ENCODE results near the gene CRYBG1.
A peak's percentile ranks its signal among the peaks of the same experiment; 100 is the strongest.

The CRYBG1 gene

GRCh38 chr6:106469882-106470281 is 109.4 kb downstream of the CRYBG1 start:
- no peak for DNase-seq

DNA sequence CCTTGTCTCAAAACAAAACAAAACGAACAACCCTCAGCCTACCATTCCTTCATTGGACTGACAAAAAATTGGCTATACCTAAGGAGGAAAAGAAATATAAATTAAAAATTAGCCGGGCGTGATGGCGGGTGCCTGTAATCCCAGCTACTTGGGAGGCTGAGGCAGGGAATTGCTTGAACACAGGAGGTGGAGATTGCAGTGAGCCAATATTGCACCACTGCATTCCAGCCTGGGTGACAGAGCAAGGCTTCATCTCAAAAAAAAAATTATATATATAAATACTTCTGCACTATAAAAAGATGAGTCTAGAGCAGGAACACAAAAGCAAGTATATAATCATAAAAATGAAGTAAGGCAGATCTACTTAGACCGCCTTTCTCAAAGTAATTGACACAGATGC is 109.8 kb downstream of the CRYBG1 start:
- no peak for DNase-seq

DNA sequence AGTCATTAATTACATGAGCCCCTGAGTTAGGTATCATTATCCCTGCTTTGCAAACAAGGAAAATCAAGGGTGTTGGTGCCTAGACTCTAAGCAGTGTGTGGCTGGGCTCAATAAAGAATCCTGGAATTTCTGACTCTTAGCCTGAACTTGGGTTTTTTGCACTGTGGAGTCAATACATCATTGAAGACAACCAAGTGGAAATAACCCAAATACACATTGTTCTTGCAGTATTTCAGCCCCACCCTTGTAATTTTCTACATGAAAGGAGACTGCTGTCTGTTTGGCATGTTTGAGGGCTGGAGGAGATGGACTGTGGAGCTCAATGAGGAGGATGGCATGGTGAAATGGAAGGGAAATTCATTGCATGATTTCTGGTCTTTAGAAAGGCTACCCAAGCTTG is 110.3 kb downstream of the CRYBG1 start:
- no peak for DNase-seq

GRCh38 chr6:106473812-106474211 is 113.3 kb downstream of the CRYBG1 start:
- DNase-seq = no peak

DNA sequence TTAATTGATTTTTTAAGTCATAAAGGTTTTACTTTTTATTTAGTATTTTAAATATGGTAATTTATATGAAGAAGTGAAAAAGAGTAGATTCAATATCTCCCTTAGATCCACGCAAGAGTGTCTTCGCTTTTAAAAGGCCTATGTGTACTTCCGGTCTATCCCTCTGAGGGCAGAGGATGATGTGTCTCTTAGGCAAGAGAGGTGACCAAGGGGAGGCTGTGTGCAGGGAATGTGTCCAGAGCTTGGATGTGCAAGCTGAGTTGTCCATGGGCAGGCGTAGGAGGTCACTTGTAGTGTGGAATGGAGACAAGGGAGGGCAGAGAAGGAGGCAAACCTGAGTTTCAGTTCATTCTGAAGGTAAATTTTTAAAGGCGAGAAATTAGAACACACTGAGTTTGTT is 113.9 kb downstream of the CRYBG1 start:
- no peak for DNase-seq

DNA sequence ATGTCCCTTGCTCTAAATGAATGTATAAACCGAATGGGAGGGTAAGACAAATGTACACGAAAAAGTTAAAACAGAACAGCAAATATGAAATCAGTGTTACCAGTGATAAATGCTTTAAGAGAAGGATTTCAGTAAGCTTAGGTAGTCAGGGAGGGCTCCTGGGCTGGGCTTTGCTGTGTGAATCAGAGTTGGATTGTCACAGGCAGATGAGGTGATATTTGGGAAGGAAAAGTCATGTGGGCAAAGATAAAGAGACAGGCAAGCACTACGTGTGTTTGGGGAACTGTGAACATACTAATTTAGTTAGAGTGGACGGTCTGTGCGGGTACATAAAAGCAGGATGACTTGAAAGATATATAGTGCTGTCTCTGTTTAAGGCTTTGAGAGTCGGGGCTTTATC is 114.8 kb downstream of the CRYBG1 start:
- DNase-seq = no peak

GRCh38 chr6:106476331-106477105 is 116.0 kb downstream of the CRYBG1 start:
- no peak for DNase-seq

GRCh38 chr6:106477146-106477545 is 116.6 kb downstream of the CRYBG1 start:
- DNase-seq = no peak

GRCh38 chr6:106477790-106478189 is 117.3 kb downstream of the CRYBG1 start:
- DNase-seq = no peak

DNA sequence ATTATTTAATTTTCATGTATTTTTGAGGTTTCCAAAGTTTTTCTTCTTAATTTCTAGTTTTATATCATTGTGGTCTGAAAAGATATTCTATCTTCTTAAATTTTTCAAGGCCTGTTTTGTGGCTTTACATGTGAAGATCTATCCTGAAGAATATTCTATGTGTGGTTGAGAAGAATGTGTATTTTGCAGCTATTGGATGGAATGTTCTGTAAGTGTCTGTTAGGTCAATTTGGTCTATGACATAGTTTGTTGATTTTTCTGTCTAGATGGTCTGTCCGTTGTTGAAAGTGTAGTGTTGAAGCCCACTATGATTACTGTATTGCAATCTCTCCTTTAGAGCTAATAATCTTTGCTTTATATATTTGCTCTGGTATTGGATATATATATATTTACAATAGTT is 125.7 kb downstream of the CRYBG1 start:
- DNase-seq = no peak

DNA sequence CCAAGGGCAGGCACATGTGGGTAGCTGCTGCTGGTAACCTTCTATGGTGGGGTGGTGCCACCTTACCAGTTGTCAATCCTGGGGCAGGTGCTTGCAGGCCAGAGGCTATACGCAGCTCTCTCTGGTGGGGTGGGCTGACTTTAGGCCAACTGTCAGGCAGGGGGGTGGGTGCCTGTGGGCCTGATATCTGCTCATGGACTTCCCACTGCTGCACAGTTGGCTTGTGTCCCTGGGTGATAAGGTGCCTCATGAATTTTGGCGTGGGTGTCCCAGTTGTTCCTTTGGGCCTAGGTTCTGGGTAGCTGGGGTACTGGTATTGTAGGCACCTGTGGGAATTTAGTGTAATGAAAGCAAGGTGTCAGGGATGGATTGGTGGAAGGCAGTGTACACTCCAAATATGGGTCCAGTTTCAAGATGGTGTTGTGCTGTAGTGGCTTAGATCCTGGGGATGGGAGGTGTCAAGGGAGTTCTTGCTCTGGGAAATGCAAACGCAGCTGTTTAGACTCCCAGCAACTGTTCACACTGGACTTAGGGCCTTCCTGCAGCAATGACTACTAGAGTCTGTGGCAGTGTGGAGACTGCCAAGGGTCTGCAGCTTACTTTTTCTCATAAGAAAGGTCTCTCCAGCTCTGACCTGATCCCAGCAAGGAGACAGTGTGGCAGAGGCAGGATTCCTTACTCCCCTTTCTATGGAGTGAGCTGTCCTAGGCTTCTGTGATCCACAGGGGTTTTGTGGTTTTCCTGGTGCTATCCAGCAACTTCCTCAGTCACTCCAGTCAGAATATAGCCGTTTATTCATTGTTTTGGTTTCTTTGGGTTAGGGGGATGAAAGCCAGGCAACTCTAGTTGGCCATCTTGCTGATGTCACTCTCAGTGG is 128.2 kb downstream of the CRYBG1 start:
- no peak for DNase-seq

GRCh38 chr6:106490030-106490429 is 129.5 kb downstream of the CRYBG1 start:
- DNase-seq = no peak

GRCh38 chr6:106490436-106490835 is 129.9 kb downstream of the CRYBG1 start:
- DNase-seq = no peak

- no peak for DNase-seq
Measured at GRCh38 chr6:106490974-106491373, 130.5 kb downstream of the CRYBG1 start.

DNA sequence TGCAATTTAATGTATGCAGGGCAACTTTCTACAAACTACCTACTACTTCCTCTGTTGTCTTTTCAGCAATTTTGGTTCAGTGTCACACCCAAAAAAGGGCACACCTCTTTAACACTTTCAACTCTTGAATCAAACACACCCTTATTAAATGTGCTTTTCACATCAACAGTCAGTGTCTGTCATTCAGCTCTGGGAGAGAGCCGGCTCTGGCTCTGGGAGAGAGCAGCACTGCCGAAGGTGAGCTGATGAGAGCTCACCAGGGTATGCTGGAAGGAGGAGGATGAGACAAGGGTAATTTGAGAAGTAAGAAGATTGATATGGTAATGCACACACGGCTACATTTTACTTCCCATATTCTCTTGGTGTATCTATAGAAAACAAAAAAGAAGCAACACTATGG is 134.5 kb downstream of the CRYBG1 start:
- no peak for DNase-seq

DNA sequence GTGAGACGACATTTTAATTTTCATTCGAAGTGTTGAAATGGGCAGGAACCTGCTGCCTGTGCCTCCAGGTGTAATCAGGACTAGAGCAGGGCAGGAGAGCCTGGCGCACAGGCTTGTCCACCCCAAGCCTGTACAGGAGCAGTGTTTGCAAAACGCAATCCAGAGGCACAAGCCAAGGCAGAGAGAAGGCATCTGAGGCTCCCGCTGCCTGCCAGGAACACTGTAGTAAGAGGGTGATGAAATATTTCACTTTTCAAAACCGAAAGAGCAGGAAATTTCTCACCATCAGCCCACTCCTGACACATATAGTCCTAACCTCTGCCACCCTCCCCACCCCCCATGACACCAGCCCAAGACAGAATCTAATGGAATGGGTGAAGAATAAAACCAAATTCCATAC is 136.3 kb downstream of the CRYBG1 start:
- no peak for DNase-seq

DNA sequence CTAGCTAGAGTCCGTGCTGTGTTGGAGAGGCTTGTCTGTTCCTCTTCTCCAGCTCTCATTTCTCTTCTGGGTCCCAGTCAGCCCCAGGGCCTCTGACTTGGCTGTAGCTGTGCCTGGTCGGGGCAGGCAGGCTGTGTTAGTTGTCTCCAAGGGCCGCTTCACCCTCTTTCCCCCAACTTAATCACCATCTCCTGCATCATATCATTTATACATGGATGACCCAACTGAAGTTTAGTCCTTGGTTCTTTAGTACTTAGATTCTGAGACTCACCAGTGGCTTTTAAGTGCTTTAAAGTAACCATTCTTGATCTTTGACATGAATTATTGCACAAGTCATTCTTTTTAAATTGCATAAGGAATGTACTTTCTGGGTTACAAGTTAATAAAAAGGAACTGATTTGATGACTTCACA is 141.4 kb downstream of the CRYBG1 start:
- no peak for DNase-seq

- no peak for DNase-seq
Measured at GRCh38 chr6:106502559-106502958, 142.0 kb downstream of the CRYBG1 start.

- no peak for DNase-seq
Measured at GRCh38 chr6:106508277-106508676, 147.8 kb downstream of the CRYBG1 start.

GRCh38 chr6:106508834-106509233 is 148.3 kb downstream of the CRYBG1 start:
- no peak for DNase-seq

- no peak for DNase-seq
Measured at GRCh38 chr6:106509420-106510089, 149.0 kb downstream of the CRYBG1 start.

DNA sequence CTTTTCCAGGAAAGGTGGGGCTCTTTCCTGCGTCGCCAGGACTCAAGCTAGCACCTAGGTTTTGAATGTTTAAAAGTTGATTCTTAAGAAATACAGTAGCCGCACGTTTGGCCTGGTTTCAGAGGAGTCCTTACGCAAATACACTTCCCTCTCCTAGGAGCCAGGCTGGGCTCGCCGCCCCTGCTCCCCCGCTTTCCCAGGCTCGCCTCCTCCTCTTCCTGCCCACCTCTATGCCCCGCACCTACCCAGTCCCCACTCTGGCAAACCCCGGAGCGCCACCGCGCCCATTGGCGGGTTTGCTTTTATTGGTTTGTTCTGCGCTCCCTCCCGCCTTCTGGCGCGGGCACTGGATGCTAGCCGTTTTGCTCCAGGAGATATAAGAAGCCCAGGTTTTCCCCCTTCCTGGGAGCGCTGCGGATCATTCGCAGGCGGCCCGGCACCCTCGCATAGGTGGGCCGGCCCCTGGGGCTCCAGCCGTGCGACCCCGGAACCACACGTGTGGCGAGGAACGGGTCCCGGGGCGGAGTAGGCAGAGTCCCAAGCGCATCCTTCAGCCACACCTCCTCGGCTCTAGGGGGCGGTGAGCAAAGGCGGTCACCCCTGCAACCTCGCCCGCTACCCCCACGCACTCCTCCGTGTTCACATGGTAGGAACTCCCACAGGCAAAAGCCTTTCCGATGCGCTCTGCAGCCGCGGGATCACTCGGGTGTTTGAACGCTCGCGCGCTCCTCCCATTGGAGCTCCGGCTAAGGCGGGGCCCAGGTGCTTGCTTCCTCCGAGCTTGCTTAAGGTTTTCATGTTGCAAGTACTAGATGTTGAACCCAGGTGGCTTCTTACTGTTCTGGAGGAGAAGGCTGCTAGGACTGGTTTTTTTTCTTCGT is 149.8 kb downstream of the CRYBG1 start:
- DNase-seq = peak; percentile 43
